GM18520 (cell line): ENCODE results near the gene ATL3.
"Not testable (repeated sequence)": the region's sequence is repeated elsewhere in the genome, so short reads cannot be mapped to it uniquely, and the experiment has no call there.

Experiments used
- ATAC-seq: cut with Tn5 transposase; IDR thresholded peaks from one replicate; pipeline ENCODE4 v1.9.1; 2021; ENCODE audit not compliant: unreplicated experiment

ATL3 gene

DNA sequence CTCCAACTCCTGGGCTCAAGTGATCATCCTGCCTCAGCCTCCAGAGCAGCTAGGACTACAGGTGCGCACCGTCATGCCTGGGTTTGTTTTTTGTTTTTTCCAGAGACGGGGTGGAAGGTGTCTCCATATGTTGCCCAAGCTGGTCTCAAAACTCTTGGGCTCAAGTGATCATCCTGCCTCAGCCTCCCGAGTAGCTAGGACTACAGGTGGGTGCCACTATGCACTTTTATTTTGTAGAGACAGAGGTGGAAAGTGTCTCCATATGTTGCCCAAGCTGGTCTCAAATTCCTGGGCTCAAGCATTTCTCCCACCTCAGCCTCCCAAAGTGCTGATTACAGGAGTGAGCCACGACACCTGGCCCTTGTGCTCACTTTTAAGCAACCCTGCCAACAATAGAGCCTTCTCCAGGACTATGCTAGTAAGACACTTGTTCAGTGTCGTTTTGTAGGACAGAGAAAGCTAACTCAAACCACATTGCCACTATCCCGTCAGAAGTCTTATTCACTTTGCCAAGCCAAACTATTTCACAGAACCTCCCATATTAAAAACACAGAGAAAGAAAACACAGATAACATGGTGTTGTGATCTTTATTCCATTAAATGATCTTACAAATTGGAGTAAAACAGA, 47.5 kb downstream of the ATL3 start:
- ATAC-seq: no peak

DNA sequence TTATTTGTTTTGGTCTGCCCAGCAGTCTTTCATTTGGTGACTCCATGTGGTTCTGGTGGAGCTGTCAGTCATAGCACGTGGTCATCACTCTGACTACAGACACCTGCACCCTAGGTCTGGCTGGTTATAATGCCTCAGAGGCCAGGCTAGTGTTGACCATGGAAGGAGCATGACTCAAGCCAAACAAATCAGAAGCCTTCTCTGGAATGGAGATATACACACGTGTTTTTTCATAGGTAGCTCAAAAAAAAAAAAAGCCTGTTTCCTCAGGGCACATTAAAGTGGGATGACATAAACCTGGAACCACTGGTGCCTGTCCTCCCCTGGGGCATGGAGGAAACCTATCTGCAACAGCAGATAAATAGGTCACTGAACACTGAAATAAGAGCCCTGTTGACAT, 48.9 kb downstream of the ATL3 start:
- ATAC-seq: no peak

DNA sequence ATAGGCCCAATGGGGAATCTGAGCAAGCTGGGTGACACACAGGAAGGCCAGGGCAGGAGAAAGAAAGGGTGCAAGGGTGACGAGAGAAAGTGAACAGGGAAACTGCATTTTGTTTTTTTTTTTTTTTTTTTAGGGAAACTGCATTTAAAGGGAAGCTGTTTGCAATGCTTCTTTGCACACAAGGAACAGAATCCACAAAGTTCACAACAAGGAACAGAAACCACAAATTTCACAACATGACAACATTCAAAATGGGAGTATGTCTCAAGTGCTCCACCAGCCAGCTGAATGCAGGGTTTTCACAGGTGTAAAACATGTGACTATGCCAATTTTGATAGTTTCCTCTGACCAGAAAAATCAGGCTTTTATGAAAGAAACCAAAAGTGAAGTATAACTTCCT, 50.1 kb downstream of the ATL3 start:
- no peak for ATAC-seq

DNA sequence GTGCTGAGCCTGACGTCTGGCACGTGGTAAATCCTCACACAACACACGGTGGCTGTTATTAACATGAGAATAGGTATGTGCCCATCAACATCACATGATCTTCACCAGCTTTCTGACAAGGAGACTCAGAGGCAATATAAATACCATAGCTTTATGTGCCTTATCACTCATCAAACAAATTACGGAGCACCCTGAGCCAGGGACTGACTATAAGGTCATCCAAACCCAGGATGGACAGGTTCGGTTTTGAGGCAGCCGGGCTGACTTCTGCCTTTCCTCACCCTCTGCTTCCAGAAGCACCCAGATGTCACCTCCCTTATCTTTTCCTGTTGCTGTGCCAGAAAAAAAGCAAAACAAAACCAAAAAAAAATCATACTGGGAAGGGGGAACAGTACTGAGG, 51.2 kb downstream of the ATL3 start:
- no peak for ATAC-seq

DNA sequence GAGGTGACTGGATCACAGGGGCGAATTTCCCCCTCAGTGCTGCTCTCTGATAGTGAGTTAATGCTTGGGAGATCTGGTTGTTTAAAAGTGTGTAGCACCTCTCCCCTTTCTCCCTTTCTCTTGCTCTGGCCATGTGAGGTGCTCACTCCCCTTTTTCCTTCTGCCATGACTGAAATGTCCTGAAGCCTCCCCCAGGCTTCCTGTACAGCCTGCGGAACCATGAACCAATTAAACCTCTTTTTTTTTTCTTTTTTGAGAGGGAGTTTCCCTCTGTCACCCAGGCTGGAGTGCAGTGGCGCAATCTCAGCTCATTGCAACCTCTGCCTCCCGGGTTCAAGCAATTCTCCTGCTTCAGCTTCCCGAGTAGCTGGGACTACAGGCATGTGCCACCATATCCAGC, 53.5 kb downstream of the ATL3 start:
- not testable (repeated sequence) for ATAC-seq

DNA sequence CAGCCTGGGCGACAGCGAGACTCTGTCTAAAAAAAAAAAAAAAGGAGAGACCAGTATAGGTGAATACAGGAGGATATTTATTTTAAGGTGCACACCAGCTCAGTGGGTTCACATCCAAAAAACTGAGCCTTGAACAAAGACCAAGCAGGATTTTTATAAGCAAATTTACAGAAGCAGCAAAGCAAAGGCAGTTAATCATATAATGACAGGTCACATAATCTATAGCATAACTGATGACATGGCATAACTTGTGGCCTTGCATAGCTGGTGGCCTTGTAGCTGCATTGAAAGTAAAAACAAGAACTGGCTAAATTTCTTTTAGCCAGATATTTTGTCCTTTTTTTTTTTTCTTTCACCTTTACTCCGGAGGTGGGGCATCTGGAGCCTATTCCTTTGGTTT, 54.2 kb downstream of the ATL3 start:
- ATAC-seq: no peak

- ATAC-seq: no peak
Measured at GRCh38 chr11:63614136-63614671, 57.0 kb downstream of the ATL3 start, which contains the start of gene PLAAT3. Gene PLAAT3, minus strand, starts transcription at chr11:63614433. Its CDS starts 419 bp downstream, at chr11:63614014.

- ATAC-seq: no peak
Measured at GRCh38 chr11:63613517-63614135, 57.5 kb downstream of the ATL3 start.

GRCh38 chr11:63612181-63612580, 59.0 kb downstream of the ATL3 start:
- ATAC-seq: no peak

GRCh38 chr11:63611395-63611747, 59.8 kb downstream of the ATL3 start:
- ATAC-seq: no peak

- no peak for ATAC-seq
Measured at GRCh38 chr11:63610604-63611394, 60.4 kb downstream of the ATL3 start.

GRCh38 chr11:63609971-63610580, 61.1 kb downstream of the ATL3 start:
- ATAC-seq: no peak

- no peak for ATAC-seq
Measured at GRCh38 chr11:63609536-63609935, 61.6 kb downstream of the ATL3 start.

DNA sequence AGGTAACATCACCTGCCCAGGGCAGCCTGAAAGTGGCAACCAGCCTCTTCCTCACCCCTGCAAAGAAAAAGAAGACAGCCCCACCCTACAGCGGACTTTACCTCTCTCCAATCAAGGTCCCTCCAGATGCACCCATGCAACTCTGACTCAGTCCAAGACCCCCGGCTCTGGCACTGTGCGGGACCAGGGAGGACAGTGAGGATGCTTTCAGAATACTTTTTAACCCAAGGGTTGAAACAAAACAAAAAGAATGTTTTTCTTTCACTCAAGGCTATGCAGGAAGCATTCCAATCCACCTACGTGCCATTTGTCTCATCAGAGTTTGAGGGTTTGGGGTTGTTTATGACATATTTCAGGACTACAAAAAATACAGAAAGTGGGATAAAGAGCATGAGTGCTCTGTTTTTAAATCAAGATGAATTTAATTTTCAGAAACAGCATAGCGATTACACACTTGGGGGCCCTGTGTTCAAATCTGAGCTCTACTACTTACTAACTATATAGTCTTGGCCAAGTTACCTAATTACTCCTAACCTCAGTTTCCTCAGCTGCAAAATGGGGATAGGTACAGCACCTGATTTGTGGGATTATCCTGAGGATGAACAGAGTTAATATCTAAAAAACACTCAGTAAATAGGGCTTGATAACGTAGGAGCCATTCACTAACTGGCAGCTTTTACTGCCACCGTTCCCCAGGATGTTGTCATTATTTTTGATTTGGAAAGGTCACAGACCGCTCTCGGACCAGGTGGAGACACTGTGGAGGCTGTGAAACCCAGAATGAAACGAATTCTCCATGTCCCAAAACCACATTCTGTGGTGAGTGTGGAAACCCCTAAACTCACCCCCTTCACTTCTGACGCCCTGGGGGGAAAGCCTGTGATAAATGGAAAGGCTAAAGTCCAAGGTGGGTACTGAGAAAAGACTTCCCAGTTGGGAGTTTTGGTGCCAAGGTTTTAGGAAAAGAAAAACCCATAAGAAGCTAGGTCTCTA, 62.5 kb downstream of the ATL3 start:
- ATAC-seq: no peak

DNA sequence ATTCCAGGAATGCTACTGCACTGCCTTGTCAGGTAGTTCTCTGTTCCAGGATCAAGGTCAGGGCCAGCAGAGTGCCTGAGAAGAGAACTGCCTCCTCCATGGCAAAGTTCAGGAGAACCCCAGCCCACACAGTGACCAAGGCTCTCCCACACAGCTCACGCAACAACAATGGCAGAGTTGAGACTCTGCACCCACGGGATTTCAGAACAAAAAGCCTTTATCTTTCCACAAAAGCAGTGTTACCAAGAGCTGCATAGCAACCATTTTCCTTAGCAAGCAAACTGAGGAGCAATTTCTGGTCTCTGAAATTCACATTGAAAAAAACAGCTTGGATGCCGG, 68.0 kb downstream of the ATL3 start:
- no peak for ATAC-seq

DNA sequence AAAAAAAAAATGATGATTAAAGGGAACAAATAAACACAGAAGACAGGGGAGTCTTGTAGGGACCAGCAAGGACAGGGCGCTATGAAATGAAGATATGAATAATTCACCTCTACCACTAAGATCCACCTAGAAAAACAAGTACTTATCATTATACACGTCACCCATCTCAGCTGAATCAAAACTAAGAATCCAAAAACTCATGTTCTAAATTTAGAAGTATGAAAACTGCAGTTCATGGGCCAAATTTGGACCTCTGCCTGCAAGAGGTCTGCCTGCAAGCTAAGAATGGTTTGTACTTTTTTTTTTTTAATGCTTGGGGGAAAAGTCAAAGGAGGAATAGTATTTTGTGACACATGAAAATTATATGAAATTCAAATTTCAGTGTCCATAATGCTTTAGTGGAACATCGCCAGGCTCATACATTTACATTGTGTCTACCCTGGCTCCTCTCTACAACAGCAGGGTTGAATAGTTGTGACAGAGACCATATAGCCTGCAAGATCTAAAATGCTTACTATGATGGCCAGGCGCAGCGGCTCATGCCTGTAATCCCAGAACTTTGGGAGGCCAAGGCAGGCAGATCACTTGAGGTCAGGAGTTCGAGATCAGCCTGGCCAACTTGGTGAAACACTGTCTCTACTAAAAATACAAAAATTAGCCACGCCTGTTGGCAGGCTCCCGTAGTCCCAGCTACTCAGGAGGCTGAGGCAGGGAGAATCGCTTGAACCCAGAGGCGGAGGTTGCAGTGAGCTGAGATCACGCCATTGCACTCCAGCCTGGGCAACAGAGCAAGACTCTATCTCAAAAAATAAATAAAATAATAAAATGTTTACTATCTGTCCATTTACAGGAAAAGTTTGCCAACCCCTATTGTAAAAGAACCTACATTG, 68.6 kb downstream of the ATL3 start:
- not testable (repeated sequence) for ATAC-seq

- ATAC-seq: no peak
Measured at GRCh38 chr11:63599211-63600122, 71.7 kb downstream of the ATL3 start.

DNA sequence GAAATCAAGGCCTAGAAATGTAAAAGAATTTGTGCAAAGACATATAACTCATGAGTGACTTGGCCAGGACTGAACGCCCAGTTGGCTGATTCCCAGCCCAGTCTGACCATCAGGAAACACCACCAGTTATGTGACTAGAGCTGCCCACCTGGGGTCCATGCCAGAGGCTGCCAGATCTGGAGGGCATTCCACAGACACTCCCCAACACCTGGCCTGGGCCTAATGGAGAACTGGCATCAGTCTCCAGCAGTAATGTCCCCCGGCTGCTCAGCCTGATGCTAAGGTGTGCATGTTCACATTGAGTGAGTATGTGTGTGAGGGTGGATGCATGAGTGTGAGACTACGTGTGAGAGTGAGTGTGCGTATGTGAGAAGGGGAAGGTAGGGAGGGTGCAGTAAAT, 72.6 kb downstream of the ATL3 start:
- ATAC-seq: no peak
